Transverse colon (tissue), 3 donors: ENCODE measurements around the gene DIP2B.

Source experiments
- EP300 ChIP-seq: sonication (generic); formaldehyde crosslinking; IDR thresholded peaks from one replicate; pipeline ENCODE4 v1.6.1; 2017; ENCODE audit warnings: antibody characterized with exemption, low read depth
- POLR2A ChIP-seq: fragments of 450-650 bp; IDR thresholded peaks from one replicate; pipeline ENCODE4 v1.6.1; 2016; ENCODE audit warnings: antibody characterized with exemption, mild to moderate bottlenecking, moderate library complexity
- TF ChIP-seq, protein P1 (sequence below), 5 experiments: fragments of 200-600 bp in 3 of 5; fragments of 450-650 bp in 2 of 5; sonication (generic) in 3 of 5; IDR thresholded peaks; 1 replicate in 2 of 5; 2 replicates in 3 of 5; pipeline ENCODE4 v1.5.1; 2016 to 2017; ENCODE audit warnings: antibody characterized with exemption in 5 of 5, inconsistent platforms in 3 of 5, mild to moderate bottlenecking in 2 of 5, moderate library complexity in 1 of 5

DNA sequence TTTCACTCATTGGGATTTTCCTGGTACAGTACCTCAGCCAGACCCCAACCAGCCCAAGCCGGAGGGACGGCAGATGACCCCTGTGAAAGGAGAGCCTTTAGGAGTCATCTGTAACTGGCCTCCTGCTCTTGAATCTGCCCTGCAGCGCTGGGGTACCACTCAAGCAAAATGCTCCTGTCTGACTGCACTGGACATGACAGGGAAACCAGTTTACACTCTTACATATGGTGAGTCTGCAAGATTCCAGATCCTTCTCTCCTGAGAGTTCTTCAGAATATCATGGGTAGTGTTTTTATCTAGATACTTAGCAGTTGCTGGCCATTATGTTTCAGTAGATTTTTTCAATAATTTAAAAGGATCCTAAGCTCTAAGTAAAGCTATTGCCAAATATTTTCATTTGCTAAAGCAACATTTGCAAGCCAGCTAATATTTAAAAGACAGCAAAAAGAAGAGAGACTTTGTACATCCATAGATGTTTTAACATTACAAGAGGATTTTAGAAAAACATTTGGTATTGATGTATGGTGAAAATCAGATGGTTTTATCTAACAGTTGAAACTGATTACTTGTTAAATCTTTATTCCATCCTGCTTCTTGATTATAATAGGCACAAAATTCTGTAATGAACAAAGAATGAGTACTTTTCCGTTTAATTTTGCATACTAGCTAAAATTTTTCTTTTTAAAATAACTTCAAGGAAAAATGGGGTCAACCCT, 174.0 kb downstream of the DIP2B start:
- TF ChIP-seq, protein P1, sequence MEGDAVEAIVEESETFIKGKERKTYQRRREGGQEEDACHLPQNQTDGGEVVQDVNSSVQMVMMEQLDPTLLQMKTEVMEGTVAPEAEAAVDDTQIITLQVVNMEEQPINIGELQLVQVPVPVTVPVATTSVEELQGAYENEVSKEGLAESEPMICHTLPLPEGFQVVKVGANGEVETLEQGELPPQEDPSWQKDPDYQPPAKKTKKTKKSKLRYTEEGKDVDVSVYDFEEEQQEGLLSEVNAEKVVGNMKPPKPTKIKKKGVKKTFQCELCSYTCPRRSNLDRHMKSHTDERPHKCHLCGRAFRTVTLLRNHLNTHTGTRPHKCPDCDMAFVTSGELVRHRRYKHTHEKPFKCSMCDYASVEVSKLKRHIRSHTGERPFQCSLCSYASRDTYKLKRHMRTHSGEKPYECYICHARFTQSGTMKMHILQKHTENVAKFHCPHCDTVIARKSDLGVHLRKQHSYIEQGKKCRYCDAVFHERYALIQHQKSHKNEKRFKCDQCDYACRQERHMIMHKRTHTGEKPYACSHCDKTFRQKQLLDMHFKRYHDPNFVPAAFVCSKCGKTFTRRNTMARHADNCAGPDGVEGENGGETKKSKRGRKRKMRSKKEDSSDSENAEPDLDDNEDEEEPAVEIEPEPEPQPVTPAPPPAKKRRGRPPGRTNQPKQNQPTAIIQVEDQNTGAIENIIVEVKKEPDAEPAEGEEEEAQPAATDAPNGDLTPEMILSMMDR (IDR thresholded peaks at IDR 0.05), result no peak
- TF ChIP-seq POLR2A (no peak), EP300 (no peak)
